HG03378 (cell line): ENCODE results near the gene TANGO6.

ENCODE experiments used
- ATAC-seq: cut with Tn5 transposase; IDR thresholded peaks from one replicate; pipeline ENCODE4 v1.9.1; 2021; ENCODE audit warnings: mild to moderate bottlenecking, moderate library complexity; ENCODE audit not compliant: unreplicated experiment

Gene TANGO6

DNA sequence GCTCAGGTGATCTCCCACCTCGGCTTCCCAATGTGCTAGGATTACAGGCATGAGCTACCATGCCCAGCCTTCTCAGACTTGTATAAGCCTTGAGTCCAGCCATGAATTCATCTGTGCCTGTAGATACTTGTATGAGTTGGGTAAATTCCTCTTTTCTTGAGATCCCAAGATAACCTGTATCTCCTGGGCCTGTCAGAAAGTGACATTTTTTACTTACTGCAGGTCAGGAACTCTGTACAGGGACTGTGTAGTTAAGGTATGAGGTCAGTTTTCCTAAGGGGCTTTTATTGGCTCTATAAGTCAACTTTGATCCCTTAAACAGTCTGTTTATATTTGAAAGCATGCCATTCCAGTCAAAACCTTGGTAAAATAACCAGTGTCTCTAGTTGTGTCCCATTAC lies 155.8 kb downstream of the TANGO6 start:
- ATAC-seq: no peak

DNA sequence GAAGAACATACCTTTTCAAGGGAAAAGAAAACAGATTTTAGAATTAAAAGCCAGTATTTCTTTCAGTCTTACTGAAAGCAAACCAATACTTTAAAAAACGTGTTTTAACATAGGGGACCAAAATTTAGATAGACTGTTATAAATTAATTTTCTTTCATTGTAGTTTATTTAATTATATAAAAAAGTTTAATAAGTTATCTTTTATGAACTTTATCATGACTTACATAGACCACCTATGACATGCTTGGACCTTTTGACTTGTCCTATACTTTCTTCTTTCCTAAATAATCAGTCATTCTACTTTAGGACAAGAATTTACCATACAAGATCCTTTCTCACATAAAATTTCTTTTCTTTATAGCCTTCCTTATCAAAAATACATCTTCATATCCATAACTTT lies 160.2 kb downstream of the TANGO6 start:
- no peak for ATAC-seq

GRCh38 chr16:69005641-69006355 lies 162.5 kb downstream of the TANGO6 start:
- ATAC-seq: no peak

DNA sequence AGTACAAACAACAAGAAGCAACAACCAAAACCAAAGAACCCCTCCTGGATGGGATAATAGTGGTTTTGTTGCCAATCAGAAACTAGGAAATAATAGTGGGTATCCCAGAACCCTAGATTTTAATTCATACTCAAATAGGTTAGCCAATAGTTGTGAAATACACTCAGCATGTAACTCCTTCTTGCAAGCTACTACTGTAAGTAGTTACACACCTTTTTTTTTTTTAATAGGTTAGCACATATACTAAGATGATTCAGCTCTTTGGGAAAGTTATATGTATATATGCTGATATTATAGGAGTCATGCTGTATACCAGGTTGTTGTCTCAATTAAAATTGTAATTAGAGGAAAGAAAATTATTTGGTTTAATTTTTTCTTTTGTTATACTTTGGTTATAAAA lies 169.6 kb downstream of the TANGO6 start:
- ATAC-seq: no peak

DNA sequence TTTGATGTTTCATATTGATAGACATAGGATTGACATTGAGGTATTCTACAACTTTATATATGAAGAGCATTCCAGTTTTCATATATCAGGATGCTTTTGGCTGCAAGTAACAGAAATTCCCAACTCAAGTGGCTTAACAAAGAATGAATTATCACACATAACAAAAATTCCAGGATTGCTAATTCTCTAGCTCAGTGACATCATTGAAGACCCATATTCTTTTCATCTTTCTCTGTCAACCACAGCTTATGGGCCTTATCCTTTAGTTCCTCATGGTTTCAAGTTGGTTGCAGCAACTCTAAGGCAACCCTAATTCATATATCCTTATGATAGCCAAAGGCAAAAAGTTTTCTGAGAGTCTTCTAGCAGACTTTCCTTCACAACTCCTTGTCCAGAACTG lies 170.7 kb downstream of the TANGO6 start:
- no peak for ATAC-seq

DNA sequence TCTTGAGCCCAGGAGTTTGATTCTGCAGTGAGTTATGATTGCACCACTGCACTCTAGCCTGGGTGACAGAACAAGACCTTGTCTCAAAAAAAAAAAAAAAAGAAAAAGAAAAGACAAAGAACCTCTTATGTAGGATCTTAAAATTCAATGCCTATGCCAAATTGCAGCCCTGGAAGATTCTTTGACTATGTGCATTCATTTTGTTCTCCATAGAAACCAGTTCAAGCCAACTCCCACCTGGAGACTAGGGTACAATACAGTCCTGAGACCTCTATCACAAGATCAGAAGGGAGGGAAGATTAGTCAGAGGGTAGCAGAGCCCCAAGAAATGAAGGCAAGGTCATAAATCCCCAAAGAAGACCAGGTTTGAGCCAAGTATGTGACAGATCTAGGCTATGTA lies 171.5 kb downstream of the TANGO6 start:
- no peak for ATAC-seq

DNA sequence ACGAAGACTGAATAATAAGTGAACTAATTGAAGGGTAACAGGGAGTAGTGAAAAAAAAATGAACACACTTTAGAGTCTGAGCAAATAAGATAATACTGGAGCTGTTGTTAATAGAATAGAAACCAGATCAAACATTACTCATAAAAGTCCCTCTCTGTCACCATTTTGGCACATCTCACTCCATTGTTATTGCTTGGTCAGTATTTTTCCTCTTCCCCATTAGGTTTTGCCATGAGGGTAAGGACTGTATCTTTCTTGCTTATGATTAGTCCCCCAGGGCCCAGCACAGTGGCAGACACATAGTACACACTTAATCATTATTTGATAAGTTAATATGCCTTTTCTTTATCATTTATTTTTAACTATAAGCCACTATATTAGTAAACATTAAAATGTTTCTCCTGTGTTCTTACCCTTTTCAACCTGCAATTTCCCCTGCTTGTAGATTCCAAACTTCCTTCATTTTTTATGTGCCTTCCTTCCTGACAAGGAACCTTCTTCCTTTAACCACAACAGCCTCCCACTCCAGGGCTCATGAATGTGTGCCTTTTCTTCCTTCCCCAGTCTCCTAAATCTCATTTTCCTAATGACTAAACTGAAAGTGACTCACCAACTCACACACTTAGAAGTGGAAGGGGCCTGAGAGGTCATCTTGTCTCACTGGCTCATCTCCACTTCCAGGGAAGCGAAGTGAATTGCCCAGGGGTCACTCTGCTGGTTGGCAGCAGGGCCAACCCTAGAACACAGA lies 173.9 kb downstream of the TANGO6 start:
- no peak for ATAC-seq

GRCh38 chr16:69019811-69020210 lies 176.5 kb downstream of the TANGO6 start:
- no peak for ATAC-seq

DNA sequence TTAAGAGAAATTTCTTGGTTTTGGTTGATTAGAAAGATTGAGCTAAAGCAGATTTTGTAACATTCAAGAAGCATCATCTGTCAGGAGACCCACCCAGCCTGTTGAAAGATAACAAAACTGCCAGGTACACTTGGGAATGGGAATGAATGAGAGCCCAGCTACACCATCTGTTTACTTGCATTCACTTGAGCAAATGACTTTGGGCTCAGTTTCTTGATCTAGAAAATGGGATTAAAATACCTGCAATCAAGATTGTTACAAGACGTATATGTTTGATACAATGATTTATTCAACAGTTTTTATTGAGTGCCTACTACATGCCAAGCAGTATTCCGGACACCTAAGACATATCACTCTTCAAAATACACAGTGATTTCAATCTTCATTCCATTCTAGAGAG lies 185.8 kb downstream of the TANGO6 start:
- ATAC-seq: no peak

- ATAC-seq: no peak
Measured at GRCh38 chr16:69031877-69032301, 188.6 kb downstream of the TANGO6 start.

DNA sequence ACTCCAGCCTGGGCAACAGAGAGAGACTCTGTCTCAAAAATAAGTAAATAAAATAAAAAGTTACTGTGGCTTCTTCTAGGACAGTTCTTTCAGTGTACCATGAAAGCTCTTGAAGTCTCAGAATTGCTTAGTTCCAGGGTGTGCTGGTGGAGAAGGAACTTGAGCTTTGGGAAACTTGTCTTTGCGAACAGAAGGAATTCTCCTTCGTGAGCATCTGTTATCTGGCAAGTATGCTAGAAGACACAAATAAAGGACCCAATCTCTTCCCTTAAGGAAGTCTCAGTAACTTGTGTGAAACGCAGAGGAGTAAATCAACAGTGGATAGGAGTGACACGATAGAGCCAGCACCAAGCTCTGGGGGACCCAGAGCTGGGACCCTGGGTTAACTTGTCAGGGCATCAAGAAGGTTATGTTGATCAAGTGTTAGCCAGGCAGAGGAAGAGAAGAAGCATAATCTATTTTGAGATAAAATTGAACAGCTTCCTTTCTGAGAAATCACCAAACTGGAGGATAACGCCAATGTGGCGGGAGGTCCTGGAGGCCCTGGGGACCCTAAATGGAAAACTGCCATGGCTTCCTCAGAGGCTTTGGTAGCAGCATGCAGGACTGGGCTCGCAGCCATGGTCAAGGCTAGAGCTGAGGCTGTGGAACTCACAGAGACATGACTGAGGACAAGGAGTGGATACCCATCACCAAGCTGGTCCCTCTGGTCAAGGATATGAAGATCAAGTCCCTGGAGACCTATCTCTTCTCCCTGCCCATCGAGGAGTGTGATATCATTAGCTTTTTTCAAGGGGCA lies 190.0 kb downstream of the TANGO6 start:
- ATAC-seq: no peak

- ATAC-seq: no peak
Measured at GRCh38 chr16:69035375-69035774, 192.0 kb downstream of the TANGO6 start.

DNA sequence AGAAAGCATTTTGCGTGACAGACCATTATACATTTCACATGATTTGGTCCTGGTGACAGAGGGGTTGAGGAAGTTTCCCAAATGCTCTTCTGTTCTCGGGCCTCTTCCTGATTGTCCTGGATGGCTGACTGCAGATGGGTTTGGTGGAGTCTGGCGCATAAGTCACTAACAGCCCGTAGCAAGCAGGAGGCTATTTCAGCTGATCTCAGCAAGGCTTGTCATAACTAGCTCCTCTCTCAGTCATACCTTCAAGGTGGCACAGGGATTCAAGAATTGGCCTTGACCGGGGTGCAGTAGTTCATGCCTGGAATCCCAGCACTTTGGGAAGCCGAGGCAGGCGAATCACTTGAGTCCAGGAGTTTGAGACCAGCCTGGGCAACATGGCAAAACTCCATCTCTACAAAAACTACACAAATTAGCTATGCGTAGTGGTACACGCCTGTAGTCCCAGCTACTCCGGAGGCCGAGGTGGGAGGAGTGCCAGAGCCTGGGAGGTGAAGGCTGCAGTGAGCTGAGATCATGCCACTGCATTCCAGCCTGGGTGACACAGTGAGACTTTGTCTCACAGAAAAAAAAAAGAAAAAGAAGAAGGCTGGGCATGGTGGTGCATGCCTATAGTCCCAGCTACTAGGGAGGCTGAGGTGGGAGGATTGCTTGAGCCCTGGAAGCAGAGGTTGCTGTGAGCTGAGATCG lies 193.2 kb downstream of the TANGO6 start:
- ATAC-seq: no peak

DNA sequence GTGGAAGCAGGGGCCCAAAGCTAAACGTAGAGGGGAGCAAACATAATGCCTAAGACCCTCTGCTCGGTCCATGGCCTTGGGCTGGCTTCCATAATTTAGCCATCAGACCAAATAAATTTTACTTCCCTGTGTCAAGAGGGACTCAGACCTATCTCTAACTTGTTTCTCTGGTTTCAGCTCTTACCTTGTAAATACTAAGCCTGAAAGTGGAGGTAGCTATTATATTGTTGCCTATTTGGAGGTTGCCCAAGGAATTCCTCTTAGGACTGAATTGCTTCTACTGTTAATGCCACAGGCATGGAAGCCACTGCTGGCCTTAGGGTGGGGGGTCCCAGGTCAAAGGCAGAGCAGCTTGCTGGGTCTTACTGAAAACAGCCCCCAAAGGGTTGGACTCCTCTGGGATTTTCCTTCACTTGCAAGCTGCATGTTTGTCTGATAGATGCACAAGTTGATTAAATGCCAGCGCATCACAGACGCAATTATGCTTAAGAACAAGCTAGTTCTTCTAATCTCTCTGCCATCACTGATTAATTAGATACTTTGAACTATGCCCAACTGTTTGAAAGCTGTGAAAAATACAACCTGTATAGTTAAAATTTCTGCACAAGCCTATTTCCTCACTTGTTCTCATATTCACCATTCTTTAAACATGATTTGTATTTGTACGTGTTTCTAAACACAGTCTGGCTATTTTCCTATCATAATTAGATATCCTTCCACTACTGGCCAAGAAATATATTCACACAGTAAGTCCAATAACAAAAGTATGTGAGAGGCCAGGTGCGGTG lies 194.2 kb downstream of the TANGO6 start:
- no peak for ATAC-seq

- no peak for ATAC-seq
Measured at GRCh38 chr16:69039333-69039941, 196.1 kb downstream of the TANGO6 start.

DNA sequence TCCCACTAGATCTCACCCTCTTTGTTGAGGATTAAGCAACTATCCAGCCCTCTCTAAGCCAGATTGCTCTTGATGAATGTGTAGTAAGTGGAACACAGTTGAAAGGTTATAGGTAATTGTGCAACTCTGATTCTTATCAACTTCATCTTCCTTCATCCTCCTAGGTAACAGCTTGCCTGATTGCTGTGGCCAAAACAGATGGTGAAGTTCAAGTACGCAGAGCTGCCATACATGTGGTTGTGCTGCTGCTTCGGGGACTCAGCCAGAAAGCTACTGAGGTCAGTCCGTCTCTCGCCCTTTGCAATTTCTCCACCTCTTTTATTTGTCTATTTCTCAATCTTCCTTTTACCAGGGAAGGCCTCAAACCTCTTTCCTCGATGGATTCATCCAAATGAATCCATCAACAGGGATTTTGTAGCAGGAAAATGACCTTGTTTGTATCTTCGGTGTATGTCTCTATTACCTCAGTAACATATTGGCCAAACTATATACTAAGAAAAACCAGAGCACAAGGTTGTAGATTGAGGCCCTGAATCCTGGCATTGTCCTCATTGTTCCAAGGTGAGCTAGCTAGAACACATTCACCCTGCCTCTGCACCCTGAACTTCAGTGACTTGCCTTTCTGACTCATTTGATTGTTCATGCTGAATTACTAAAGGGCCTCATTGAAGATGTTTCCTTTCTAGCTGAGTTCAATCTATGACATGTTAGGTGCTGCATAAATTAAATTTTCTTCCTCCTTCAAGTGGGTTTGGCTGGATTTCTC lies 197.0 kb downstream of the TANGO6 start:
- ATAC-seq: no peak

- ATAC-seq: no peak
Measured at GRCh38 chr16:69048328-69049120, 205.2 kb downstream of the TANGO6 start.

DNA sequence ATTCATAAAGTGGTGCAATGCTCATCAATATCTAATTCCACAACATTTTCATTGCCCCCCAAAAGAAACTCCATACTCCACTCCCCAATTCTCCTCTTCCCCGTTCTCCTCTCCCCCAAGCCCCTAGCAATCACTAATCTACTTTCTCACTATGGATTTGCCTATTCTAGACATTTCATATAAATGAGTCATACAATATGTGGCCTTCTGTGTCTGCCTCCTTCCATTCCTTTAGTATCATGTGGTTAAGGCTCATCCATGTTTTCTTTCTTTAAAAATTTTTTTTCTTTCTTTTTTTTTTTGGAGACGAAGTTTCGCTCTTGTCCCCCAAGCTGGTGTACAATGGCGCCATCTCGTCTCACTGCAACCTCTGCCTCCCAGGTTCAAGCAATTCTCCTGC lies 205.8 kb downstream of the TANGO6 start:
- ATAC-seq: no peak
